H1 (cell line): ENCODE measurements around the gene TMEM120A. TPM values are rescaled to one million over a fixed set of nuclear protein-coding genes. Genes with fewer than 3 reads are reported as not detected.

Source experiments
- BACH1 ChIP-seq: IDR thresholded peaks from 2 replicates; pipeline ENCODE4 v1.6.1; 2012; ENCODE audit warnings: low read length, improper control_type of control experiment
- JUN ChIP-seq: IDR thresholded peaks from 2 replicates; pipeline ENCODE4 v1.6.1; 2011; ENCODE audit warnings: low read depth, mild to moderate bottlenecking, improper control_type of control experiment, low read length
- POU5F1 ChIP-seq: IDR thresholded peaks from 2 replicates; pipeline ENCODE4 v1.6.1; 2011; ENCODE audit warnings: low read depth, mild to moderate bottlenecking, low read length, moderate library complexity
- RNF2 ChIP-seq: fragments of 200-900, 300-1000 bp; sonication (generic); IDR thresholded peaks from 2 replicates; pipeline ENCODE4 v1.7.1; 2016; ENCODE audit warnings: borderline replicate concordance, low read depth, mild to moderate bottlenecking, antibody characterized with exemption, low read length; ENCODE audit not compliant: poor library complexity, severe bottlenecking; ENCODE audit errors: missing control alignments
- YY1 ChIP-seq: IDR thresholded peaks from 2 replicates; pipeline ENCODE4 v1.6.1; 2011; ENCODE audit warnings: low read depth, mild to moderate bottlenecking, low read length
- polyA plus RNA-seq, 7 experiments: library from polyadenylated mRNA; depleted of rRNA in 3 of 7; stranded (reverse) in 5 of 7; unstranded in 2 of 7; fragments of >200 nt in 5 of 7; fragments of 200-250 nt in 2 of 7; gene quantifications; 1 replicate in 5 of 7; 2 replicates in 1 of 7; 4 replicates in 1 of 7; pipeline versions ENCODE4 v1.2.1 to v1.2.3, GENCODE V29; 2011 to 2013; ENCODE audit warnings: missing spikeins in 2 of 7, mixed read lengths in 2 of 7
- total RNA-seq: library from RNA; stranded (reverse); fragmentation: NEBNext Ultra II Directional; extraction: Animal tissue kit (Norgen Biotek cat#: 25700); gene quantifications from 2 replicates; pipeline ENCODE4 v1.2.1, GENCODE V29; 2021

The TMEM120A gene
- total and polyA plus RNA-seq, 2 of the 8 experiments (the other 6 are each of a cell fraction or from before 2014, with no cell fraction given), result 15.6 to 49.9 TPM

DNA sequence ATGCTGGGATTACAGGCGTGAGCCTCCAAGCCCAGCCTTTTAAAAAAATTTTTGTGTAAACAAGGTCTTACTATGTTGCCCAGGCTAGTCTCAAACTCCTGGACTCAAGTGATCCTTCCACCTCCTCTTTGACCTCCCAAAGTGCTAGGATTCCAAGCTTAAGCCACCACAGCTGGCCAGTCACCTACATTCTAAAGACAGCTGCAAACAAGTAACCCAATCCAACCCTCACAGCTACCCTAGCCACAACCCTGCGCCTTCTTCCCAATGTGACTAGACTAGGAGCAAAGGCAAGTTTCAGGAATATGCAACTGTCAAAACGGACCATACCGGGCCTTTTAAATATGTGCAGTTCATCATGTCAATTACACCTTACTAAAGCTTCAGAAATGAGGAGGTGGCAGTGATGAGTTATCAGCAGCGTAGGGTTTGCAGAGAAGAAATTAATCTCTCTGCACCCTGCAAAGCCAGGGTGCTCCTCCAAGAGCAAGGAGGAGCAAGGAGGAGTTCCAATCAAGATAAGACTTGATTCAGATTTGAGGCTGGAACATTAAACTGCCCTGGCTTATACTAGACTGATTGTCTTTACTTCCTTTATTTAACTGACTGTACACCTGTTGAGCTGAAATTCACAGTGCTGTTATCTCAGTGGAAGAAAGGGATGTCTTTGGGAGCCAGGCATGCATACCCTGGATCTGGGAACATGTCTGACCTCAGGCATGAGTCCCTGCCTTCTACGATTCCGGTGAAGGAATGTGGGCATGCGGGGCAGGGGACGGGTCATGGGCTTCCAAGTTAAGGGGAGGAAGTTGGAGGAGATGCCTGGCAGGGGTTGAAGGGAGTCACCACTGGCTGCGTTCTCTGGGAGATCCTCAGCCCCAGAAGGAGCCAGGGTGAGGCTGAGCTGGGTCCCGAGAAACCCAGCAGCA lies 15.5 kb upstream of the TMEM120A start (continued):
- TF ChIP-seq BACH1 (no peak), YY1 (no peak), RNF2 (no peak), POU5F1 (no peak), JUN (no peak)
